Stimulated activated naive CD8-positive, alpha-beta T cell treated with anti-CD3 and anti-CD28 coated beads, Interleukin-15, Interleukin-2, amounts not matched to agents 100 ng/mL and 50 ng/mL, for 24 hours (primary cell): ENCODE results near the gene GID8.

Experiments used
- H3K27ac Mint-ChIP-seq: one replicate; pipeline ENCODE4 v1.8.0; 2021; ENCODE audit warnings: mild to moderate bottlenecking, mixed read lengths
- H3K27me3 Mint-ChIP-seq: one replicate; pipeline ENCODE4 v1.8.0; 2021; ENCODE audit warnings: mixed read lengths
- H3K36me3 Mint-ChIP-seq: one replicate; pipeline ENCODE4 v1.8.0; 2021; ENCODE audit warnings: low read depth, mixed read lengths
- H3K4me1 Mint-ChIP-seq: one replicate; pipeline ENCODE4 v1.8.0; 2021; ENCODE audit warnings: low read depth, mixed read lengths
- H3K4me3 Mint-ChIP-seq: one replicate; pipeline ENCODE4 v1.8.0; 2021; ENCODE audit warnings: mild to moderate bottlenecking, mixed read lengths
- H3K9me3 Mint-ChIP-seq: one replicate; pipeline ENCODE4 v1.8.0; 2021; ENCODE audit warnings: mixed read lengths

The GID8 gene

DNA sequence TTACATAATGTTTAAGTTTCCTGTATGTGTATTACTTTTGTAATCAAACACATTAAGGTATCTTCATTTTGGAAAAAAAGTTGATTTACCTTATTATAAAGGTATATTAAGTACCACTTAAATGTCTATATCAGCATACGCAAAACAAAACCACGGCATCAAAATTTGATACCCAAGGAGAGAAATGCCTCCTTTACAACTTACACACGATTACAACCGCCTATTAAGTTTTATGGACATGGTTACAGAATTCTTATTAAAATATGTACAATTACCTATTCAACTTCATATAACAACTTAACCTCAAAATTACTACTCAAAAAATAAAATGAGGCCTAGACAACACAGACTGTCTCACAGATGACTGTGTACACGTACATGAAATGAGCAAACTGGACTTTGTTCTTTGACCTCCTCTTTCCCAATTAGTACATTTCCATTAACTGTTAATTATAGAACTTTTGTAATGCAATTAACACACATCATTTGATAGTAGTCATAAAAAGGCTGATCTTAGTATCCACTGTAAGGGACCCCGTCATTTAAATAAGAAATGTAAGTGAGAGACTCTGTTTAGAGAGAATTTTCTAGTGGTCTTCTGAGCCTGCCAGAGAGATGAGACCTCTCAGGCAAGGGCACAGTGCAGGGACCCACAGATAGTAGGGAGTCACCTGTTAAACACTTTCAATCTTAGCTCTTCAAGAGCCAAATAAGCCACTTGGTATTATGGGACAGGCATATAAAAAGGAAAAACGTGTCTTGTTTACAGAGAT is 14.1 kb upstream of the GID8 start:
- peak overlapping the region; percentile 94 for H3K4me3 Mint-ChIP-seq
- H3K27ac Mint-ChIP-seq, result peak overlapping the region; percentile 97
- H3K36me3 Mint-ChIP-seq, result peaks cover 7% of the 10 kb centered on the region
- peaks cover 87% of the 10 kb centered on the region for H3K4me1 Mint-ChIP-seq
- no peaks in the 10 kb centered on the region for H3K9me3 Mint-ChIP-seq
- H3K27me3 Mint-ChIP-seq, result no peaks in the 10 kb centered on the region

DNA sequence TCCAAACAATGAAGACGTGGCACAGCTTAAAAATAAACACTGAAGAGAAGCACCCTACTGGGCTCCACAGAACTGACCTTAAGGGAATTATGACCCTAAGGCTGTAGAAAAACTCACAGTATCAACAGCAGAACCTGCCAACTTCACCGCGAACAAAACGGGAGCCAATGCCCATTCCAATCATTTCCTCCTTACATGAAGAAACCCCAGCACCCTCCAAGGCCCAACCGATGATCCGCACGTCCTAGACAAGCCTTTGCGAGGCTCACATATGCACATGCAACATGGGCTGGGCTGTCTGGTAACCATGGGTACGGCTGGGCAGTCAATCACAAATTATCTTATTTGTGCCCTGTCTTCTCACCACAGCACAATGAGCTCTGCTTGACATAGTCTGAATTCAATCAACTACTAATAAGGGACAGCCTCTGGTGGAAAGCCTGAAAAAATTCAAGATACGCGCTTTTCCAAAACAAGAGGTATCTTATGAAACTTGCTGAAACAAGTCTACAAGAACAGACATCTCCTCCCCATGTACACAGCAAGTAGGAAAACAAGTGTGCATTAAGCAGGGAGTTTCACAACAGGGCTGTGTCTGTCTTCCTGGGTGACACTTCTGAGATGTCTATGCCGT is 13.4 kb upstream of the GID8 start:
- H3K4me3 Mint-ChIP-seq, result peak overlapping the region; percentile 94
- H3K36me3 Mint-ChIP-seq, result peaks cover 7% of the 10 kb centered on the region
- H3K9me3 Mint-ChIP-seq, result no peaks in the 10 kb centered on the region
- peak overlapping the region; percentile 97 for H3K27ac Mint-ChIP-seq
- H3K27me3 Mint-ChIP-seq, result no peaks in the 10 kb centered on the region
- H3K4me1 Mint-ChIP-seq, result peaks cover 83% of the 10 kb centered on the region

GRCh38 chr20:62925076-62925419 is 12.9 kb upstream of the GID8 start:
- H3K27me3 Mint-ChIP-seq, result no peaks in the 10 kb centered on the region
- peak overlapping the region; percentile 97 for H3K27ac Mint-ChIP-seq
- H3K4me1 Mint-ChIP-seq, result peaks cover 83% of the 10 kb centered on the region
- H3K9me3 Mint-ChIP-seq, result no peaks in the 10 kb centered on the region
- peak overlapping the region; percentile 94 for H3K4me3 Mint-ChIP-seq
- peaks cover 7% of the 10 kb centered on the region for H3K36me3 Mint-ChIP-seq

- peaks cover 7% of the 10 kb centered on the region for H3K36me3 Mint-ChIP-seq
- H3K4me3 Mint-ChIP-seq, result peak overlapping the region; percentile 94
- peaks cover 83% of the 10 kb centered on the region for H3K4me1 Mint-ChIP-seq
- no peaks in the 10 kb centered on the region for H3K27me3 Mint-ChIP-seq
- peak overlapping the region; percentile 97 for H3K27ac Mint-ChIP-seq
- no peaks in the 10 kb centered on the region for H3K9me3 Mint-ChIP-seq
These were observed 12.3 kb upstream of the GID8 start for GRCh38 chr20:62925420-62926228.

GRCh38 chr20:62926229-62927127 is 11.5 kb upstream of the GID8 start, which contains the start of gene DIDO1:
Gene DIDO1 (minus strand): TSS chr20:62926505.
- no peaks in the 10 kb centered on the region for H3K27me3 Mint-ChIP-seq
- H3K4me1 Mint-ChIP-seq, result peaks cover 83% of the 10 kb centered on the region
- H3K27ac Mint-ChIP-seq, result peak within 1 kb of the TSS; percentile 97
- H3K9me3 Mint-ChIP-seq, result no peaks in the 10 kb centered on the region
- H3K4me3 Mint-ChIP-seq, result peak within 1 kb of the TSS; percentile 94
- peaks cover 7% of the 10 kb centered on the region for H3K36me3 Mint-ChIP-seq

GRCh38 chr20:62927128-62927705 is 10.7 kb upstream of the GID8 start:
- Mint-ChIP-seq H3K4me1 (peaks cover 87% of the 10 kb centered on the region), H3K27ac (peak overlapping the region; percentile 83), H3K36me3 (peaks cover 7% of the 10 kb centered on the region), H3K27me3 (no peaks in the 10 kb centered on the region), H3K9me3 (no peaks in the 10 kb centered on the region), H3K4me3 (peak overlapping the region; percentile 83)

DNA sequence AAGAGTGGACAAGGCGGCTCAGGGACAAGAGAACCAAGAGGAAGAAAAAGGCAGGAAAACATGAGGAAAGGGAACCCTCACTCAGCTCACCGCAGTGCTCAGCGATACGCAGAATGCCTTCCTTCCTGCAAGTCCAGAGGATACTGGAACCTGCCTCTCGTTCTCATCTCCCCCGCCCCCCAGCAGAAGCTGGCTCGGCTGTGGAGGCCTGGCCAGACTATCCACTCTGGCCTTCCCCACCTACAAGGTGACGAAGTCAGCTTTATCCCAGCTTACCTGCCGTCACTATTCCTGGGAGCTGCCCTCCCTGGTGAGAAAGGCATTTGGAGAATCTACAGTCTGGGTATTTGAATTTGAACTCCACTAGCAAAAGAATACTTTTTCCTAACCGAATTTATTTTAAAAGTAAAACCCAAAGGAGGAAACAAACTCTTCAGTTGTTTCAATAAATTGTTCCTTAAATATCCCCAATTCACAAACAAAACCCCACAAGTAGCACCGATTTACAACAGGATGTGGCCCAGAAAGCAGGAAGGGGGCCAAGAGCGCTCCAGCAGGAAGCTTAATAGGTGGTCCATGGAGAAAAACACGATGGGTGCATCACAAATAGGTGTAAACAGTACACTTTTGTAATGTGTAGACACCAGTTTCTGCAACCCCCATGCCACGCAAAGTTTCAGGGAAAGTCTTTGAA is 9.6 kb upstream of the GID8 start:
- H3K27me3 Mint-ChIP-seq, result no peaks in the 10 kb centered on the region
- H3K36me3 Mint-ChIP-seq, result peaks cover 11% of the 10 kb centered on the region
- H3K4me1 Mint-ChIP-seq, result peaks cover 81% of the 10 kb centered on the region
- peak overlapping the region; percentile 86 for H3K4me3 Mint-ChIP-seq
- H3K27ac Mint-ChIP-seq, result peak overlapping the region; percentile 74
- H3K9me3 Mint-ChIP-seq, result no peaks in the 10 kb centered on the region

DNA sequence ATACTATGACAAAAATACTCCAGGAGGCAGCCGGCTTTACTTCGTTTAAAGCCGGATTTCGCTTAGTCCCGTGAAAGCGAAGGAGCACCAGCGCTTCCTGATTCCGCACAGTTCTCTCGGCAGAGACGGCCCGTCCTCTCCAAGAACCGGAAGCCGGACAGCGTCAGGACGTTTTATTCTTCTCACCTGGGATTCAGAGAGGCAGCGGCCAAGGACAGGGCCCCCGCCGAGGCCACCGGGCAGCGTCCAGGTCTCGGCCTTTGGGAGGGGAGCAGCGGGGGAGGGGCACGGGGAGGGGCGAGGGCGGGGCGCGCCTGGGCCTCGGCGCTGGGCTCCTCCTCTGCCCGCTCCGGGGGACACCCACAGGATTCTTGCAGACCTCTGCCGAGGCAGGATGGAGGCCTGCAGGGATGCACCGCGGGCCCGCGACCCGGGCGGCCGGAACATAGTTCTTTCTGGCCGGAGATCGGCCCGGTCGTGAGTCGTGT is 8.9 kb upstream of the GID8 start:
- no peaks in the 10 kb centered on the region for H3K27me3 Mint-ChIP-seq
- peaks cover 11% of the 10 kb centered on the region for H3K36me3 Mint-ChIP-seq
- peak overlapping the region; percentile 74 for H3K27ac Mint-ChIP-seq

DNA sequence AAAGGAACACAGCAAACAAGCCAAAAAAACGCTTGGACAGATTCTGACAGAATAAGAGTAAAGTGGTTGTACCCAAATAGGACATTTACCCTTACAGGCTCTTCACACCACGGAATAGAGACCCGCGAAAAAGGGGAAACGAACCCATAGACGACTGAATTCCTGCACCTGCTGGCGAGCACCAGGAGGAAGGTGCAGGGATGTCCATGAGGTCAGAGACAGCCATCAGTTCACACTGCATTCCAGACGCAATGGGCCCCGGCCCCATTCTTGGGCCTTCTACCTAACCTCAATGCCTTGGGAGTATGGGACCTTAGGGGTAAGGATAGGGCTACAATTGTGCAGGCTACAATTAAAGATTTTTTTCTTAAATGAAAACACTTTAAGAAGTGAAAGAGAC is 6.5 kb upstream of the GID8 start:
- no peaks in the 10 kb centered on the region for H3K9me3 Mint-ChIP-seq
- H3K4me1 Mint-ChIP-seq, result peaks cover 59% of the 10 kb centered on the region
- H3K27ac Mint-ChIP-seq, result no peak overlapping the region
- peaks cover 4% of the 10 kb centered on the region for H3K36me3 Mint-ChIP-seq
- no peaks in the 10 kb centered on the region for H3K27me3 Mint-ChIP-seq
- H3K4me3 Mint-ChIP-seq, result no peak overlapping the region

More for the DNA sequence above, 8.9 kb upstream of the GID8 start:
- peak overlapping the region; percentile 86 for H3K4me3 Mint-ChIP-seq
- H3K4me1 Mint-ChIP-seq, result peaks cover 74% of the 10 kb centered on the region
- H3K9me3 Mint-ChIP-seq, result no peaks in the 10 kb centered on the region

DNA sequence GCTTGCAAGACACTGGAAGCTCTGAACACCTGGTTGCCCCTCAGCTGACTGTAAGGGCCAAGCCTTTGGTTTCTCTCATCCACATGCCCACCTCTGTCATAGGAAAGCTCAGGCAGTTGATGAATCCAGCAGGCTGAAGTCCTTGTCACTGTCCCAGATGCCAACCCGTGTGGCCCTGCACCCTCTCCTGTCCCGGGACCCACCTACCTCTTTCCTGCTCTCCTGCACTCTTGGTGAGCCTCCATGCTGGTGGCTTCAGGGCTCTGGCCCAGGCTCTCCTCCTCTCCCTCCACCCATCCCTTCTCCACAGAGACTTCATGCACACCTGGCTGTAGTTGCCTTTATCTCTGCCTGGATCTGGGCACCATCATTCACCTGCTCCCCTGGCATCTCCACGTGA is 4.0 kb upstream of the GID8 start:
- Mint-ChIP-seq H3K36me3 (peaks cover 15% of the 10 kb centered on the region), H3K27ac (no peak overlapping the region), H3K4me1 (peaks cover 48% of the 10 kb centered on the region), H3K27me3 (no peaks in the 10 kb centered on the region), H3K9me3 (no peaks in the 10 kb centered on the region), H3K4me3 (no peak overlapping the region)

GRCh38 chr20:62935204-62935967 is 2.6 kb upstream of the GID8 start:
- Mint-ChIP-seq H3K27me3 (no peaks in the 10 kb centered on the region), H3K27ac (no peak overlapping the region), H3K36me3 (peaks cover 25% of the 10 kb centered on the region), H3K9me3 (no peaks in the 10 kb centered on the region), H3K4me3 (no peak overlapping the region), H3K4me1 (peaks cover 50% of the 10 kb centered on the region)

DNA sequence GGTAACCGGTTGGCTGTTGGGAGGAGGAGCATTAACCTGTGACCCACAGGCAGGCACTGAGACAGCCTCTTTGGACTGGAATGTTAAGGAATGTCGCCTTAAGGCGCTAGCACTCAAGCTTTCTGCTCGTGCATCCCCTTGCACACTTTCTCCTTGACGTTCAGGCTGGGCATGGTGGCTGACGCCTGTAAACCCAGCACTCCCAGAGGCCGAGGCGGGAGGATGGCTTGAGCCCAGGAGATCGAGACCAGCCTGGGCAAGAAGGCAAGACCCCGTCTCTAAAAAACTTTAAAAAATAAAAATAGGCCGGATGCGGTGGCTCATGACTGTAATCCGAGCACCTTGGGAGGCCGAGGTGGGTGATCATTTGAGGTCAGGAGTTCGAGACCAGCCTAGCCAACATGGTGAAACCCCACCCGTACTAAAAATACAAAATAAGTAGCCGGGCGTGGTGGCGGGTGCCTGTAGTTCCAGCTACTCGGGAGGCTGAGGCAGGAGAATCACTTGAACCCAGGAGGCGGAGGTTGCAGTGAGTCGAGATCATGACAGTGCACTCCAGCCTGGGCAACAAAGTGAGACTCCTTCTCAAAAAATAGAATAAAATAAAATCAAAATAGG is 1.9 kb upstream of the GID8 start:
- H3K27ac Mint-ChIP-seq, result no peak overlapping the region
- no peaks in the 10 kb centered on the region for H3K9me3 Mint-ChIP-seq
- H3K4me3 Mint-ChIP-seq, result no peak overlapping the region

More for the DNA sequence above, 1.9 kb upstream of the GID8 start:
- peaks cover 25% of the 10 kb centered on the region for H3K36me3 Mint-ChIP-seq
- no peaks in the 10 kb centered on the region for H3K27me3 Mint-ChIP-seq
- H3K4me1 Mint-ChIP-seq, result peaks cover 50% of the 10 kb centered on the region
